GM18526 (cell line): ENCODE data around the gene JAM2.
A peak's percentile ranks its signal among the peaks of the same experiment; 100 is the strongest.

ENCODE experiments used
- POLR2A ChIP-seq: IDR thresholded peaks from 3 replicates; pipeline ENCODE4 v1.6.1; 2011; ENCODE audit not compliant: insufficient read length; ENCODE audit errors: extremely low read depth

The JAM2 gene, protein sequence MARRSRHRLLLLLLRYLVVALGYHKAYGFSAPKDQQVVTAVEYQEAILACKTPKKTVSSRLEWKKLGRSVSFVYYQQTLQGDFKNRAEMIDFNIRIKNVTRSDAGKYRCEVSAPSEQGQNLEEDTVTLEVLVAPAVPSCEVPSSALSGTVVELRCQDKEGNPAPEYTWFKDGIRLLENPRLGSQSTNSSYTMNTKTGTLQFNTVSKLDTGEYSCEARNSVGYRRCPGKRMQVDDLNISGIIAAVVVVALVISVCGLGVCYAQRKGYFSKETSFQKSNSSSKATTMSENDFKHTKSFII

DNA sequence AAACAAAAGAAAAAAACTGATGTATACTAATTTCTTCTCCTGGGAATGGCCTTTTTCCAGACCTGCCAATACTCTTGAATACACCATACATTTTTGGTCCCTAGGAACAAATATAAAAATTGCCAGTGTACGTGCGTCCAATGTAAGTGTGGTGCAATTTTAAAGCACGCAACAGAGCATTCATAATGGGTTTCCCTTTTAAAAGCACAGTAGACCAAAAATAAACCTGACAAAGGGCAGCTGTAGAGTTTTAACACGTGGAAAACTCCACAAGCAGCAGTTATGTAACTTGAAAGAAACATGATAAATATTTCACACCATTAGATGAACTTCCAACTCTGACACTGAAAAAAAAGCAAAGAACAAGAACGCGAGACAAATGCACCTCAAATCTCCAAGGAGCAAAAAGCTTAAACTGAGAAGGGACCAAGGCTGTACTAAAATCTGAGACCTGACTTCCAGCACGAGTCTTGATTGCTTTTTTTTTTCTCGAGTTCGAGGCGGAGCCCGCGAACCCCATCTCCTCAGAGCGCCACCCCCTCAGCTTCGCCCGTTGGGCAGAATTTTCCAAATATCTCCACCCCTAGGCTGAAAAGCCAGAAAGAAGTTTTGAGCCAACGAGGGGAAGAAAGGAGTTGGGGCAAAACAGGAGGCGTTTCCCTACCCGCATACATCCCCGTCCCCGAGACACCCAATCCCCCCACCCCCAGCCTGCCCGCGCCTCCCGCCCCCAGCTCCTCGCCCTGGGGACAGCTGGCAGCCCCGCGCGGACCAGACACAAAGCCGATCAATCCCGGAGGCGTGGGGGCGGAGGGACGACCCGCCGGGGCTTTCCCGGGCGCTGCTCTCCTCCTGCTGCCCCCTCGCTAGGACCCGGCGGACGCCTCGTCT is at the start of gene JAM2:
JAM2 (plus strand) TSS at position 599 of the 891 bp plus-strand sequence. CDS start 564 bp downstream, outside the sequence.
- TF ChIP-seq POLR2A = no peak

DNA sequence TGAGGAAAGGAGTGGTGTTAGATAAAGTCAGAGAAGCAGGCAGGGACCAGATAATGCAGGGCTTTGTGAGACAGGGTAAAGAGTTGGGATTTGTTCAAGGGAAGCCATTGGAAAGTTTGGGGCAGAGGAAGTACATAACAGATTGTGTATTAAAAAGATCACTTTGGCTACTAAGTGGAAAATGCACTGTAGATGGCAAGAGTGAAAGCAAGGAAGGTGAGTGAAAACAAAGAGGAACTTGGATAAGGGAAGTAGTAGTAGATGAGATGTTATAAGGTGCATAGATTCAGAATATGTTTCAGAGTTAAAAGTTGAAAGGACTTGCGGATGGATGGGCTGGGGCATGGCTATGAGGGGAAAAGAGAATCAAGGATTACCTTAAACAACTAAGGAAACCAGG is 49.2 kb upstream of the JAM2 start:
- no peak for TF ChIP-seq POLR2A

DNA sequence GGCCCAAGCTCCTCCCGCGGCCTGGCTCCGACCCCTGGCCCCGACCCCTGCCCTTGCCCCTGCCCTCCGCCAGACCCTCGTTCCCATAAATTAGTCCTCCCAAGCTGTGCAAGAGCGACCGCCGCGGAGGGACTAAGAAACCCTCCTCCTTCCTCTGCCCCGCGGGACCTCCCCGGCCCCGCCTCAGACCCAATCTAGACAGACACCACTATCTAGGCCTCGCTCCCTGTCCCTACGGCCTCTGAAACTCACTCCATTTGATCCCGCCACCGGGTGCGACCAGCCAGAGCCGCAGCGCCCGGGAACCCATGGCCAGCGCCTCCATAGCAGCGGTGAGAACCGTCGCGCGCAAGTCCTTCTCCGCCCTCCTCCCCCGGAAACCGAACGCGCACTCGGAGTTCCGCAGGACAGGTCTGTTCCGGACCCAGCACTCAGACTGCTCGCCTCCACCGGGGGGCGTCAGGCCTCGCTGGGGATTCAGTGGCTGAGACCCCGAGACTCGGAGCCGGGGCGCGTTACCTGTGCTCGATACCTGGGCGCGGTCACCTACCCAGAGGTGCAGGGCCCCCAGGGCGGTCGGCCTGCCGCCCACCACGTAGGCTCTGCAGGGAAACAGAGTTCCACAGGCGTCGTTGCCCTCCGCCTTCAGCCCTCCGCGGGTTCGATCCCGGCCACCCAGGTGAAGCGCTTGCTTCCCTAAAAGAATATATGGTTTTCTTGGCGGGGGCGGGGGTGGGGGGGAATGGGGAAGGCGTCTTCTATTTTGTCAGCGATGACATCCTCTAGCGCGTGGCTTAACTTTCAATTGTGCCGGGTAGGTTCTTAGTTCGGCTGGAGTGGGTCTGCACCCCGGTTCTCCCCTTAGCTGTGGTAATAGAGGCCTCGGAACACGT is 31.7 kb upstream of the JAM2 start, which contains the start of gene MRPL39:
MRPL39 (minus strand) TSS at position 331 of the 893 bp plus-strand sequence; CDS start at position 325, 6 bp downstream.
- TF ChIP-seq POLR2A = peak; percentile 88

DNA sequence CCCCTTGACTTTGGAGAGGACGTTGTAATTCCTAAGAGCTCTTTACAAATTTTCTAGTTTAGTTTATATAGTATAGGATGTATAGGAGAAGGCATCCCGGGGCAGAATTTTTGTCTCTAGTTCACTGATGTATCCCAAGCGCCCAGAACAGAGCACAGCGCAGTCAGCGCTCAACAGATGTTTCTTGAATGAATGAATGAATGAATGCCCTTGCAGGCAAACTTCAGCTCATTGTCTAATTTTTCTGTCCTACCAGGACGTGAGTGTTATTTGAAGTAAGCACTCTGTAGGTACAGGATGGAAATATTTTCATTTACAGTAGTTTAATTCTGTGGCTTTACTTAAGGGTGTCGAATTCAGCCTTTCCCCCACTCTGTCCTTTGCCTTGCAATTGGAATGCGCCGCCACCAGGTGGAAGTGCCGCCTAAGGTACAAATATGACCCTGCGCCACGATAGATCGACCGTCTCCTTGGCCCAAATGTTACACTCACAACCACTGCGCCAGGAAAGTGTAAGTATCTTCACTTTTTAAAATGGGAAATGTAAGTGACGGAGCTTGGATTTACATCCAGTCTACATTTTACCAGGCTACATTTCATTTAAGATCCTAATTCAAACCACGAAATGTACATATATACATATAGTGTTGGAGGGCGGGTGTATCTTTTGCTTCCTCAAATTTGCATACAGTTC is 30.9 kb upstream of the JAM2 start:
- no peak for TF ChIP-seq POLR2A

DNA sequence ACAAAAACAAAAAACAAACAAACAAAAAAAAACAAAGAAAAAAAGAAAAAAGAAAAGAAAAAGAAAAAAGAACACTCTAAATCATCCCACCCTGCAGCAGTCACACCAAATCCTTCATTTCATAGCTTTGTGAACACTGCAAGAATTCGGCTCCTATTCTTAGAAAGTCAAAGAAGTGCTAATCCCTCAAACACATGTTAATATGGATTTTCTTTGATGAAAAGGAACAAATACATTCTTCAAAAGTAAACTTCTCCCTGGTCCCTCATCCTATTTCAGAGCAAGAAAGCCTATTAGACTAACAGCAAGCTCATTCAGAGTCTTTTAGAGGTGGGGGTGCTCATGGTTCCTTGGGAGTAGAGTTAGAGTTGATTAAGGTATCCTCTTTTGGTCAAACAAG is 24.6 kb upstream of the JAM2 start:
- TF ChIP-seq POLR2A = no peak

DNA sequence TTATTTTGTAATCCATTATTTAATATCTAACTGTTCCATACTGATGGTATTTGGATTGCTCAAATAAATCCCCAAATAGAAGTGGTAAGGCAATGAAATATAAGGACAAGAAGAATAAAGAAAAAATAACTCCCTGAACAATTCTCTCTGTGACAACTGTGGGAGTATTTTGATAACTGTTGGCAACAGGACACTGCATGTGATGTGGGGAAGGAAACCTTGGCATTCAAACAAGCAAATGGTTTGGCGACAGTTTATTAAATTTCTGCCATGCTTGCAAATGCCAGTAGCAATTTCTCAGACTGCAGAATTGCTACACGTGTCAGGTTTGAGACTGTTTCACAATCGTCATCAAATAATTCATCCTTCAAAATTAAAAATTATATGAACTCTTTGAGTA is 23.2 kb upstream of the JAM2 start:
- TF ChIP-seq POLR2A = no peak

DNA sequence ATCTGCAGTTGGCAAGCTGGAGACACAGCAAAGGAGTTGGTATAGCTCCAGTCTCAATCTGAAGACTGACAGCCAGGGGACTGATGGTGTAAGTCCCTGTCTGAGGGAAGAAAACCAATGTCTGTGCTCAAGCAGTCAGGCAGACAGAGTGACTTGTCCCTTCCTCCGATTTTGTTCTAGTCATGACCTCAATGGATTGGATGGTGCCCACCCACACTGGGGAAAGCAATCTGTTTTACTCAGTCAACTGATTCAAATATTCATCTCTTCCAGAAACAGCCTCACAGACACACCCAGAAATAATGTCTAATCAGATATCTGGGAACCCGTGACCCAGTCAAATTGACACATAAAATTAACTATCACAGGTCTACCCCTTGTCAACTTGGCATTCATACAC is 19.9 kb upstream of the JAM2 start:
- TF ChIP-seq POLR2A = no peak

DNA sequence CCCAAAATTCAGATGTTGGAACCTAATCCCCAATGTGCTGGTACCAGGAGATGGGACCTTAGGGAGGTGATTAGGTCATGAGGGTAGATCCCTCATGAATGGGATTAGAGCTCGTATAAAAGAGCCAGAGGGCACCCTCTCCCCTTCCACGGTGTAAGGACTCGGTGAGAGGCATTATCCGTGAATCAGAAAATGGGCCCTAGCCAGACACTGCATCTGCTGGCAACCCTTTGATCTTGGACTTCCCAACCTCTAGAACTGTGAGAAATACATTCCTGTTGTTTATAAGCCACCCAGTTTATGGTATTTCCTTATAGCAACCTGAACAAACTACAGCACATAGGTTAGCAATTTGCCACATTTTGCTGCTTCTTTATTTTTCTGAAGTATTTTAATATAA is 14.5 kb upstream of the JAM2 start:
- TF ChIP-seq POLR2A = no peak

DNA sequence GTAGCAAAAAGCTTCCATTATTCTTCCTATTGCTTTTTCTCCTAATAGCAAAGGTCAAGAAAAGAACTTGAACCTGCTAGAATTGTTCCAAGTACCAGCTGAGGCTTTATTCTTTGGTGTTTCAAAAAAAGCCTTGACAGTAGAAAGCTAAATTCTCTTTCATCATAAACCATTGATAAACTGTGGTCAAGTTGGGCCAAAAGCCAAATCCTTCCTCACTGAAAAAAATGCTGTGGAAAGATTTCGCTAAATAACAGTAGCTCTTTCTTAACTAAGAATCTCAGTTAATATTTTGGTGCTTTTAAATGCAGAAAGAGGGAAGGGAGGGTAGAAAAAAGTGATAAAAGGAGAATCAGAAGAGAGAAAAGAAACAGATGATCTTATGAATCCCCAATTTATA is 14.0 kb upstream of the JAM2 start:
- no peak for TF ChIP-seq POLR2A

DNA sequence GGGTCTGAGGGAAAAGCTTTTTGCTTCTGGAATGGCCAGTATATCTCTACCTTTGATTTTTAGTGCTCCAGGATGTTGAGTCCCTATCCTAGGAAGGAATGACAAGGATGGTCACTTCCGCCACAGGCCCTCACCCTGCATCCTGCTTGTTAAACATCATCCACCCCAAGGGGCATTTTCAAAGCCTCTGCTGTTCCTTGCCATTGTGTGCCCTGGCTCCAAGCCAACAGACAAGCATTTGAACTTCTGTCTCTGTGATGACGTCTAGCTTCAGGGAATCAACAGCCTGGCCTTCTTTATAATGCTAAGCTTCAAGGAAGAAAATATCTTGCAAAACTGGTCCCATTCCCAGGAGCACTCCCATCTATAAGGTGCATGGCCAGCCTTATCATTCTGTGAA is 12.3 kb upstream of the JAM2 start:
- TF ChIP-seq POLR2A = no peak

DNA sequence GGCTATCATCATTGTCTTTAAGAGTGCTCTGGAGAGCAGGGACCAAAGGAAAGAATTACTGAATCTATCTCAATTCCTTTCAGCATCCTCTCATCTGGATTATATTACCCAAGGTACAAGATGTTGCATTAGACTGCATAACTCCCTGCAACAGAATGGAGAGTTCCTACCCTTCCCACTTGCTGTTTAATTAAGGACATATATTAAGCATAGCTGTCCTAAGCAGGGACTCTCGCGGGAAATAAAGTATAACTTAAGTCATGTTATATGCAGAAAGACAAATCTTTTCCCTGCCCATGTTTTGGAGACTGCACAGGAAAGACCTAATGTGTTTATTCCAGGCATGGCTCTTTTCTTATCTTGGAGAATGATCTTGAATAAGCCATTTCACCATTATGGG is 6.8 kb upstream of the JAM2 start:
- no peak for TF ChIP-seq POLR2A

DNA sequence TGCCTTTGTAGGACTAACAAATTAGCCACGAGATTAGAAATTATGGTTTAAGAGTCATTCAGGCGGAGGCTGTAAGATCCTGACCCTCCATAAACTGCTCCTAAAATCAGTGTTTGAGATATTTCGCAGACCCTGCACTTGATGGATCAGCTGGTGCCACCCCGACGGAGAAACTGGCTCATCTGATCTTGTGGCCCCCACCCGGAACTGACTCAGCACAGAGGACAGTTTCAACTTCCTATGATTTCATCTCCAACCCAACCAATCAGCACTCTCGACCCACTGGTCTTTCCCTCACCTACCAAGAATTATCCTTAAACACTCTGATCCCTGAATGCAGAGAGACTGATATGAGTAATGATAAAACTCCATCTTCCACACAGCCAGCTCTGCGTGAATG is 3.7 kb upstream of the JAM2 start:
- TF ChIP-seq POLR2A = no peak

DNA sequence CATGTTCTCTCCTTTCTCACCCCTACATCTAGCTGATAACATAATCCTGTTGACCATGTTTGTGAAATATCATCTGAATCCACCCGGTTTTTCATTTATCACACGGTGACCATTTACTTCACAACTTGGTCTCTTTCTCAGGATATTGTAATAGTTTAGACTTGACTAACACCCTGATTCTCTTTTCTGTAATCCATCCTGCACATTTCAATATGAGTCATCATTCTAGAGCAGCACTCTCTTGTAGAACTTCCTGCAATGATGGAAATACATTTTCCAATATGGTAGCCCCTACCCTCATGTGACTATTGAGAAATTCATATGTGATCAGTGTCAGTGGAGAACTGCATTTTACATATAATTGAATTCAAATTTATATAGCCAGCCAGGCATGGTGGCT is 2.3 kb upstream of the JAM2 start:
- no peak for TF ChIP-seq POLR2A

DNA sequence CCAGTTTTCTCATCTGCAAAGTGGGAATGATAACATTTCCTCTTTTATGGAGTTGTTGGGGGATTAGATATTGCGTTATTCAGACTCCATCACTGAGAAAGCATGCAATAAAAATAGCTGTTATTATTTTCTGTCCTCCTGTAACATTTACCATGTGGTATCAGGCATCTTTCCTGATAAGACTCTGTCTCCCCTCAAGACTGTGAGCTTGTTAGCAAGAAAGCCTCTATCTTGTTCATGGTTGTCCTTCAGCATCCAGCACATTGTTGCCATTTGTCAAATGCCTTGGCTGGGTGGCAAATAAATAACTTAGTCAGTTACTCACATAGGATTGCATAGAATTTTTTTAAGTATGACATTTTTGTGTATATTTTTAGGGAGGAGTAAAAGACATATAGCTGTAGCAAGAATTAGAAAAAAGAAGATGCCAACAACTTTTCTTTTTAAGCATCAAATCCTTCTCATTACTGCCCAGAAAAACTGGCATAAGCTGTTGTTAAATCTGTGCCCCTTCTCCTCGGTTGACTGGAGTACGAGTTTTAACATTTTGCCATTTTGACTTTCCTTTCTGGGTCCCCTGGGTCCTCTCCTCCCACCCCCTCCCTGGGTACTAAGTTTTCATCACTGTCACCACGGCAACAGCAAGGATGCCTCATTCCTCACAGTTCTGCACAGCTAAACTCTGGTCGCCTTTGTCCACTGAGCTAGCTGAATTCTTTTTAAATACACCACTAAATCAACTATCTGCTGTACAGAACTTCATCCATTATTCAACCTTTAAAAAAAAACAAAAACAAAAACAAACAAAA is 1.0 kb upstream of the JAM2 start:
- no peak for TF ChIP-seq POLR2A

DNA sequence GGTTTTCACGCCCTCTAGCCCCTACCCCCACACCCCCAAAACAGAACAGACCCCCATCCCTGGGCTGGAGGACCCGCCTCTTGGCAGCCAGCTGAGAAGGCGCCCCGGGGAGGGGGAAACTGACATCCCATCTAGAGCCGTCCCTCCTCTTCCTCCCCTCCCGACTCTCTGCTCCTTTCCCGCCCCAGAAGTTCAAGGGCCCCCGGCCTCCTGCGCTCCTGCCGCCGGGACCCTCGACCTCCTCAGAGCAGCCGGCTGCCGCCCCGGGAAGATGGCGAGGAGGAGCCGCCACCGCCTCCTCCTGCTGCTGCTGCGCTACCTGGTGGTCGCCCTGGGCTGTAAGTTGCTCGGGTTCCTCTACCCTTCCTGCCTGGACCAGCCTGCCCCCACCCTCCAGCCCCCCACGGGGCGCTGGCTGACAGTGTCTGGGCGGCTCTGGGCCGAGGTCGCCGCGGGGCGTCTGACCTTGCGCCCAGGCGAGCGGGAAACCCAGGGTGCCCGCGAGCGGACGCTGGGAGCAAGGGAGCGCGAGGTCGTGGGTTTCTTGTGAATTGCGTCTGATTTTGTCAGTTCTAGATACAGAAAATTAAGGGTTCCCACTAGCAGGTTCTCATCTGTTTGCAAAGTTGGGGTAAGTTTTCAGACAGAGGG is 618 bp downstream of the JAM2 start:
- TF ChIP-seq POLR2A = no peak
